T-helper 2 cell treated with Interferon-gamma antibody and Interleukin-4, amounts not matched to agents 5 μg/mL and 100 μg/mL, for 36 hours (primary cell): ENCODE data around the gene PRSS27.

ENCODE experiments used
- DNase-seq: peaks from one replicate; pipeline ENCODE4 v3.0.0; 2021; ENCODE audit warnings: low spot score
- H3K27ac Mint-ChIP-seq: one replicate; pipeline ENCODE4 v1.8.0; 2021; ENCODE audit warnings: mild to moderate bottlenecking, mixed read lengths
- H3K27me3 Mint-ChIP-seq: one replicate; pipeline ENCODE4 v1.8.0; 2021; ENCODE audit warnings: low read depth, mixed read lengths
- H3K36me3 Mint-ChIP-seq: one replicate; pipeline ENCODE4 v1.8.0; 2021; ENCODE audit warnings: low read depth, mixed read lengths
- H3K4me1 Mint-ChIP-seq: one replicate; pipeline ENCODE4 v1.8.0; 2021; ENCODE audit warnings: low read depth, mixed read lengths
- H3K4me3 Mint-ChIP-seq: one replicate; pipeline ENCODE4 v1.8.0; 2022; ENCODE audit warnings: mild to moderate bottlenecking, moderate library complexity, mixed read lengths
- H3K9me3 Mint-ChIP-seq: one replicate; pipeline ENCODE4 v1.8.0; 2021; ENCODE audit warnings: mixed read lengths

PRSS27 gene

GRCh38 chr16:2720064-2720457 is at the start of gene PRSS27:
TSS of gene PRSS27 (minus strand) at chr16:2720224. CDS start at chr16:2720160, 64 bp downstream.
- Mint-ChIP-seq H3K27ac (peak within 1 kb of the TSS; percentile 83), H3K27me3 (peaks cover 4% of the 10 kb centered on the region), H3K9me3 (no peaks in the 10 kb centered on the region), H3K4me1 (peaks cover 5% of the 10 kb centered on the region), H3K4me3 (peak within 1 kb of the TSS; percentile 74), H3K36me3 (no peaks in the 10 kb centered on the region)
- no peak for DNase-seq

GRCh38 chr16:2769675-2770056 is 49.6 kb upstream of the PRSS27 start:
- peaks cover 2% of the 10 kb centered on the region for H3K4me1 Mint-ChIP-seq
- no peaks in the 10 kb centered on the region for H3K9me3 Mint-ChIP-seq
- peaks cover 63% of the 10 kb centered on the region for H3K36me3 Mint-ChIP-seq
- DNase-seq: no peak
- H3K27me3 Mint-ChIP-seq: no peaks in the 10 kb centered on the region
- no peak overlapping the region for H3K4me3 Mint-ChIP-seq
- H3K27ac Mint-ChIP-seq: no peak overlapping the region

GRCh38 chr16:2769100-2769529 is 49.1 kb upstream of the PRSS27 start:
- no peak for DNase-seq
- Mint-ChIP-seq H3K9me3 (no peaks in the 10 kb centered on the region), H3K36me3 (peaks cover 68% of the 10 kb centered on the region), H3K4me3 (no peak overlapping the region), H3K27me3 (no peaks in the 10 kb centered on the region), H3K27ac (no peak overlapping the region), H3K4me1 (peaks cover 2% of the 10 kb centered on the region)

GRCh38 chr16:2768403-2769089 is 48.5 kb upstream of the PRSS27 start:
- Mint-ChIP-seq H3K4me3 (no peak overlapping the region), H3K4me1 (peaks cover 2% of the 10 kb centered on the region), H3K36me3 (peaks cover 74% of the 10 kb centered on the region), H3K27ac (no peak overlapping the region), H3K9me3 (no peaks in the 10 kb centered on the region), H3K27me3 (no peaks in the 10 kb centered on the region)
- DNase-seq: no peak

- Mint-ChIP-seq H3K27ac (no peak overlapping the region), H3K4me3 (no peak overlapping the region), H3K9me3 (no peaks in the 10 kb centered on the region), H3K27me3 (no peaks in the 10 kb centered on the region), H3K36me3 (peaks cover 80% of the 10 kb centered on the region), H3K4me1 (peaks cover 2% of the 10 kb centered on the region)
- DNase-seq: no peak
Measured at GRCh38 chr16:2767891-2768290, 47.9 kb upstream of the PRSS27 start.

- no peaks in the 10 kb centered on the region for H3K27me3 Mint-ChIP-seq
- H3K4me1 Mint-ChIP-seq: no peaks in the 10 kb centered on the region
- no peak for DNase-seq
- H3K4me3 Mint-ChIP-seq: no peak overlapping the region
- H3K27ac Mint-ChIP-seq: no peak overlapping the region
- peaks cover 83% of the 10 kb centered on the region for H3K36me3 Mint-ChIP-seq
- H3K9me3 Mint-ChIP-seq: no peaks in the 10 kb centered on the region
Measured at GRCh38 chr16:2767140-2767731, 47.2 kb upstream of the PRSS27 start.

- Mint-ChIP-seq H3K36me3 (peaks cover 86% of the 10 kb centered on the region), H3K4me1 (no peaks in the 10 kb centered on the region), H3K4me3 (no peak overlapping the region), H3K27me3 (no peaks in the 10 kb centered on the region), H3K9me3 (no peaks in the 10 kb centered on the region), H3K27ac (no peak overlapping the region)
- no peak for DNase-seq
Measured at GRCh38 chr16:2766430-2767139, 46.6 kb upstream of the PRSS27 start.

GRCh38 chr16:2765462-2766404 is 45.7 kb upstream of the PRSS27 start:
- Mint-ChIP-seq H3K27me3 (no peaks in the 10 kb centered on the region), H3K27ac (no peak overlapping the region), H3K4me1 (no peaks in the 10 kb centered on the region), H3K36me3 (peaks cover 87% of the 10 kb centered on the region), H3K9me3 (no peaks in the 10 kb centered on the region), H3K4me3 (no peak overlapping the region)
- DNase-seq: no peak

GRCh38 chr16:2764718-2765117 is 44.7 kb upstream of the PRSS27 start:
- peaks cover 2% of the 10 kb centered on the region for H3K4me1 Mint-ChIP-seq
- H3K27me3 Mint-ChIP-seq: no peaks in the 10 kb centered on the region
- H3K9me3 Mint-ChIP-seq: no peaks in the 10 kb centered on the region
- peaks cover 89% of the 10 kb centered on the region for H3K36me3 Mint-ChIP-seq
- H3K27ac Mint-ChIP-seq: no peak overlapping the region
- no peak for DNase-seq
- H3K4me3 Mint-ChIP-seq: no peak overlapping the region

GRCh38 chr16:2763173-2763572 is 43.1 kb upstream of the PRSS27 start:
- H3K27ac Mint-ChIP-seq: no peak overlapping the region
- H3K4me3 Mint-ChIP-seq: no peak overlapping the region
- no peaks in the 10 kb centered on the region for H3K9me3 Mint-ChIP-seq
- H3K4me1 Mint-ChIP-seq: peaks cover 9% of the 10 kb centered on the region
- H3K27me3 Mint-ChIP-seq: no peaks in the 10 kb centered on the region
- no peak for DNase-seq
- peaks cover 90% of the 10 kb centered on the region for H3K36me3 Mint-ChIP-seq

GRCh38 chr16:2762711-2763110 is 42.7 kb upstream of the PRSS27 start:
- no peak overlapping the region for H3K27ac Mint-ChIP-seq
- H3K9me3 Mint-ChIP-seq: no peaks in the 10 kb centered on the region
- H3K4me3 Mint-ChIP-seq: no peak overlapping the region
- H3K27me3 Mint-ChIP-seq: no peaks in the 10 kb centered on the region
- H3K4me1 Mint-ChIP-seq: peaks cover 9% of the 10 kb centered on the region
- DNase-seq: no peak
- peaks cover 90% of the 10 kb centered on the region for H3K36me3 Mint-ChIP-seq

GRCh38 chr16:2761886-2762583 is 42.0 kb upstream of the PRSS27 start:
- H3K4me1 Mint-ChIP-seq: peaks cover 9% of the 10 kb centered on the region
- H3K4me3 Mint-ChIP-seq: no peak overlapping the region
- H3K27ac Mint-ChIP-seq: no peak overlapping the region
- peaks cover 94% of the 10 kb centered on the region for H3K36me3 Mint-ChIP-seq
- no peaks in the 10 kb centered on the region for H3K9me3 Mint-ChIP-seq
- H3K27me3 Mint-ChIP-seq: no peaks in the 10 kb centered on the region
- DNase-seq: no peak

GRCh38 chr16:2761472-2761871 is 41.4 kb upstream of the PRSS27 start:
- DNase-seq: no peak
- H3K4me3 Mint-ChIP-seq: no peak overlapping the region
- no peaks in the 10 kb centered on the region for H3K9me3 Mint-ChIP-seq
- H3K27ac Mint-ChIP-seq: no peak overlapping the region
- peaks cover 96% of the 10 kb centered on the region for H3K36me3 Mint-ChIP-seq
- H3K27me3 Mint-ChIP-seq: no peaks in the 10 kb centered on the region
- peaks cover 13% of the 10 kb centered on the region for H3K4me1 Mint-ChIP-seq
